ENCODE results near the gene PID1.

Gene PID1

GRCh38 chr2:229257985-229258384, 13.1 kb downstream of the PID1 start:
- DNase-seq = no peak

GRCh38 chr2:229256376-229256775, 14.7 kb downstream of the PID1 start:
- DNase-seq = no peak

DNA sequence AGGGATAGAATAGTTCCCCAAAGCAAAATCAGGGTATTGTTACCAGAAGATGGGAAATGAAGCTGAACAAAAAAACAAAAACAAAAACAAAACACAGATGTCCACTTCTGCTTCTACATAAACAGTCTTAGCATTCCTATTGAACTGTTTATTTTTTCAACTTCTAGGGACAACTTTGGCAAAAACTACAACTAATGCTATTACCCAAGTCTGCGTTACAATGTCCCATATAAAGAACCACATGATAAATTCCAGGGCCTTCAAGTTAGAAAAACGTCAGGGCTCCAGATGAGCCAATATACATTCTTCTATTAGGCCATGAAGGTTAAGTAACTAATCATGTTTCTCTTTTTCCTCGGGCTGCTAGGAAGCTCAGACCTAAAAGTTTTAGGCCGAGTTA, 16.9 kb downstream of the PID1 start:
- no peak for DNase-seq

DNA sequence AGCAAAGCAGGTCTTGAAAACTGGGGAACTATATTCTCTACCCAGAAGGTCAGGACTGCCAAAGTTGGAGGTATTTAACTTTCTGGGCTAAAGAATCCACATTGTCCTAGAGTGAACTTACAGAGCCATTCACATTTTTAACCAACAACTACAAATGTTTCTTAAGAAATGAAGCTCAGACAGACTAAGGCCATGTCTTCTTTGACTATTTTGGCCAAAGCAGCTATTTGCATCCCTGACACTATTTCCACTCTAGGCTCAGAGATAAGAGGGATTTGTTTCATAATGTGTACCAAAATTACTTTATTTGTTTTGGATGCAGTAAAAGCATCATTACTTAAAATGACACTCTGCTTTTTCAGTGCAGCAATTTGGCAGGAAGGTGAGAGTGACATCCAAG, 18.1 kb downstream of the PID1 start:
- no peak for DNase-seq

GRCh38 chr2:229252280-229252679, 18.8 kb downstream of the PID1 start:
- no peak for DNase-seq

- no peak for DNase-seq
These were observed 21.6 kb downstream of the PID1 start for GRCh38 chr2:229249536-229249935.

DNA sequence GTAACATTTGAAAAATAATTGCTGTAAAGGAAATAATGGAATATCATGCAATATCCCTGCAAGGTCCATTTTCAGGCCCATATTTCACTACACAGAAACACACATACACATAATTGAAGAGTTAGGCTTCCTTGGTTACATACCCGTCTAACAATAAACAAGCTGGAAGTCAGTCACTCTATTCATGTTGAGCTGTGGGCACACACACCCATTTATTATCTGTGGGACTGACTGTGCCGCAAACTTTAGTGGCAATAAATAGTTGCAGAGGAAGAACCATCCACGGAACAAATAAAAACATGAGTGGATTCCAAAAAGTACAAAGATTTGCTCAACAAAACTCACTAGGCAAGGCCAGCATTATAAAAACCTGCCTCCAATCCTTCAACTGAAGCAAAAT, 24.8 kb downstream of the PID1 start:
- no peak for DNase-seq

GRCh38 chr2:229244975-229245374, 26.1 kb downstream of the PID1 start:
- DNase-seq = no peak

DNA sequence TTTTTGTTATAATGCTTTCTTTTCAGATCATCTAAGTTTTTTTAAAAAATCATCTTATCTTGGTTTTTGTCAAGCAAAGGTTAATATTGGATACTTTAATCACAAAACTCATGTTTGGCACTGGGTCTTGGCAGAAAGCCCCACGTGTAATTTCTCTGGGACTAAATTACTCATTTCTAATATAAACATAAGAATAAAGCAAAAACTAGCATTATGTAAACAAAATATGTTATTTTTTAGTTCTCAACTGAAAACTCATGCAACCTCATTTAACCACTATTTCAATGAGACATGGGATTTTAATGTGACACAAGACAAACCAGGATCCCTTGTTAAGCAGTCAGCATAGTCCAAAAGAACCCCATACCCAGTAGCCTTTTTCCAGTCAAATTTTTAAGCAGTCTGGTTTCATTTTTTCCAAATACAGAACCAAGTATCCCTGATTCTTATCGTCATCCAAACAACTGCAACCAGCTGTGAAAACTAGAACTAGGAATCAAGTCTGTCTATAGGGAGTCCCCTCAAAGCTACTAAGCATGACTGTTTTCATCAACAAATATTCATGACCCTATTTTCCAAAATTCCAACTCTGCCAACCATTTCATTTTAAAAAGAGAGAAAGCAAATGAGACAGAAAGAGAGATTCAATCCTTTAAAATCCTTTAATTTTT, 27.1 kb downstream of the PID1 start:
- DNase-seq = no peak

DNA sequence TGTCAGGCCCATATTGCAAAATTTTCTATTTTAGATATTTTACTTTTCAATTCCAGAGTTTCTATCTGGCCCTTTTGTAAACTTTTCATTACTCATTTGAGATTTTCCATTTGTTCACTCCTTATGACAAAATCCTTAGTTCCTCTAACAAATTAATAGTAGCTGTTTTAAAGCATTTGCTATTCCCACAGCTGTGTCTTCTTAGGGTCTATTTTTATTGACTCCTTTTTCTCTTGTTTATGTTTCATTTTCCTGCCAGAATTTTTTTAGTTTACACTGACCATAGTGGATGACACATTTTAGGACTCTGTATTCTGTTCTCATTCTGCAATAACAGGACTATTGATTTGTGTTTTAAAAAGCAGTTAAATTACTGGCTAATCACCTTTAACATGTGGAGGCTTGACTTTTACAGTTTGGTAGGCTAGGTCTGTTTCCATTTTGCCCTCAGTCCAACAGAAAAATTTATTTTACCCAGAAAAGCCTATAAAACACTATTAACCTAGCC, 30.0 kb downstream of the PID1 start:
- DNase-seq = no peak

DNA sequence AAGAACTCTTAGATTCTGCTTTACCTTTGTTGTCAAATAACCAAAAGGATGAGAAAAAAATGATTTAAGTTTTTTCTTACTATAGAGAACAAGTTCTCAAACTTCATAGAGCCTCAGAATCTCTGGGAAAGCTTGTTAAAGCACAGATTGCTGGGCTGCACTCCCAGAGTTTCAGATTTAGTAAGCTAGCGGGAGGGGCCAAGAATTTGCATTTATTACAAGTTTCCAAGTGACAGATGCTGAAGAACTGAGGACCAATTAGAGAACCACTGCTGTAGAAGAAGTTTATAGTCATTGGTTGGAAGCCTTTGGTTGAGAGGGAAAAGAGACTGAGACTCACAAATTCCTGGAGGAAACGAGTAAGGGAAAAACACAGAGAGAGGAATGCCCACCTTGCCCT, 32.1 kb downstream of the PID1 start:
- no peak for DNase-seq

DNA sequence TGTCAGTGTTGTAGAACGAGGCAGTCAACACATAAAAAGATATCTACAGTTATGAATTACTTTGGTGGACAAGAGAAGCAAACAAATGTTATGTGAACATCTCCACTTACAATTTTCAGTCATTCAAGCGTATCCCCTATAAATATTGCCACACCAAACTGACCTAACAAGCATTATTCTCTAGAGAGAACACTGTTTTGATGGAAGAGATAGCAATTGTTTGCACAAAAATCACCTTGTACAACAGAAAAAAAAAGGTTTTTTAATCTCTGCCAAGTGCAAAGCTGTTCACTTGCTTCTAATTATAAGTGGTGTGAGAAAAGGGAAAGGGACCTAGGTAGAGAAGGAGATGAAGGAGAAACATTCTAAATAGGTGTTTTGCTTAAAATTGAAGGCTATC, 33.8 kb downstream of the PID1 start:
- DNase-seq = no peak

DNA sequence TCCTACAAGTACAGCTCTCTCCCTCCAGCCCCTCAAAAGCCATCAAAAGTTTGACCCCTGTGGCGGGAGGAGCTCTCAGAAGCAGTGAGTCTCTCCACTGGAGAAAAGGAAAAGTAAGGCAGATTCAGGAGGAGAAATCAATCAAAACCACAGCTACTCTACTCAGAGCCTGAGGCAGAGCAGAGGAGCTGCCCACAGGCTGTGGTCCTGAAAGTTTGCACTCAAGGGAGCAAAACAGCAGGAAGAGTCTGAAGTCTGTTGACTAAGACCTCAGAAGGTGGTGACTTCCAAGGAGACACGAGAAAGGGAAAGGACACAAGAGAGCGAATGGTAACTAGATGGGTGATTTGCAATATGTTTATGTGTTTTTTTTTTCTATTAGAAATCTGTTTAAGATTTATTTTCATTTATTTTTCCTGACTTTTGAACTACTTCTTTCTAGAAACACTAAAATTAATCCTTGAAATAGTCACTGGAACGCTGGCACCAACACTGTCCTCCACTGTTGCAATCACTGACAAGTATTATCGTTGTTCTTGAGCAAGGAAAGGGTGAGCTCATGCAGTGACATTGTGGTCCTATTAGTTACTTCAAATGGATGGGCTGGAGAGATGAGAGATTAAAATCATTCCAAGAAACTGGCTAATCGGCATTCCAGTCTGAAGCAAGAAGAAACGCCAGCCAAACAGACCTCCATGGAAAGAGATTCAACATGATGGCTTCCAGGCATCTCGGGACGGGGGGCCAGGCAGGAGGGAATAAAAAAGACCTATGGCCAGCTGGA, 35.8 kb downstream of the PID1 start:
- DNase-seq = no peak

- DNase-seq = no peak
These were observed 39.2 kb downstream of the PID1 start for GRCh38 chr2:229231885-229232284.

- DNase-seq = no peak
These were observed 39.7 kb downstream of the PID1 start for GRCh38 chr2:229231328-229231868.

DNA sequence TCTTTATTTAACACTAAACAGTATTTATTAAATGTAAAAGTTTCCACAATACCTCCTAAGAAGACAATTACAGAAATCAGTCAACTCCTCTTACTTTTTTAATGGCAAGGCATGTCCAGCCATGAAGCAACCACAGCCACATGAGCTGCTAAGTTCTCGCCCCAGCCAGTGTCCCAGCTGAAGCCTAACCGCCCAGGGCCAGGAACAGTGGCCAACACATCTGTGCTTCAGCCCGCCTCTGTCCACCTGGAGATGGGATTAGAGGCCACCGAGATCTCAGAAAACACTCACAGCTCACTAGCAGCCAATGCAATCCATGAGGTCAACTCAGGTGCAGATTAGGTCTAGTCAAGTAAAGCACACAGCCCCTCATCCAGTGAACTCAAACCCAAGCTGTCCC, 40.2 kb downstream of the PID1 start:
- no peak for DNase-seq

DNA sequence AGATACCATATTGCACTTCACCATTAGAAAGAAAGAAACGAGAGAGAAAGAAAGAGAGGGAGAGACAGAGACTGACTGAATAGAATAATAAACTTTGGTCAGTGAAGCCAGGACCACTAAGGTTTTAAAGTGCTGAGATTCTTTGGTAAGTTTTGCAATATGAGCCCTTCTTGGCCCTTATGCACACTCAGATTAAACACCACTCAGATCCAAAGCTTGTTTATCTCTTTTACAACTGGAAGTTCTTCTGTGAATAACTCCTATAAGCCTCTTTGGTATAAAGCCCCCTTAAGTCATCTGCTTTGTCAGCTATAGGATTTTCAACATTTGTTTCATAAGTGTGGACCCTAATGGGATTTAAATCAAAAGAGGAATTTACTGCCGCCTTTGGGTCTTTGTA, 40.8 kb downstream of the PID1 start:
- no peak for DNase-seq

GRCh38 chr2:229226382-229226781, 44.7 kb downstream of the PID1 start:
- no peak for DNase-seq

DNA sequence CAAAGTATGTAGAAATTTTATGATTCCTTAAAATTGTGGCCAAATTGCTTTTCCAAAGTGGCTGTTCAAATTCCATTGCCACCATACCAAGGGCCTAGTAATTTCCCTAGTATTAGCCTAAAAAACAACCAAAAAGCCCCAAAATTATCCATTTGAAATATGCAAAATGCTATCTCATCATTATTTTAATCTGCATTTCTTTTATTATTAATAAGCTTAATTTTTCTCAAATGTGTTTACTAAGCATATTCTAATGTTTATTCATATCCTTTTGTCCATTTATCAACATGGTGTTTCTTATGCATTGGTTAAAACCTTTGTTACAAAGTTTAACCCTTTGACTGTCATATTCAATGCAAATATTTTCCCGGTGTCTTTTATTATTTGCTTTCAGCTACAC, 48.0 kb downstream of the PID1 start:
- no peak for DNase-seq

GRCh38 chr2:229221641-229222040, 49.4 kb downstream of the PID1 start:
- no peak for DNase-seq

DNA sequence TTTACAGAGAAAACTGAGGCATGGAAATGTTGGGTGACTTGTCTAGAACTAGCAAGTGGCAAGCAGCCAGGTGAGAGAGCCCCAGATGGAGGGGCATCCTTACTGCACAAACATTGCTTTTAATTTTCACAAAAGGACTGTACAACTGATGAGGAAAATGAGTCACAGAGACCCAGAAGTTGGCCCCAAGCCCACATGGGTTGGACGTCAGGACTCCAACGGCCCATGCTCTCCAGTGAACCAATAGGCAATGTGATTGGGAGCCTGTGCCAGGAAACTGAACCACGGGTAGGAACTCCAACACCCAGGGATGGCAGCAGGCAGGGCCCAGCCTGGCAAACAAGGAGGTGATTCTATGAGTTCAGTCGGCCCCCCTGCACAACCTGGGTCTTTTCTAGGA, 50.8 kb downstream of the PID1 start:
- DNase-seq = no peak

DNA sequence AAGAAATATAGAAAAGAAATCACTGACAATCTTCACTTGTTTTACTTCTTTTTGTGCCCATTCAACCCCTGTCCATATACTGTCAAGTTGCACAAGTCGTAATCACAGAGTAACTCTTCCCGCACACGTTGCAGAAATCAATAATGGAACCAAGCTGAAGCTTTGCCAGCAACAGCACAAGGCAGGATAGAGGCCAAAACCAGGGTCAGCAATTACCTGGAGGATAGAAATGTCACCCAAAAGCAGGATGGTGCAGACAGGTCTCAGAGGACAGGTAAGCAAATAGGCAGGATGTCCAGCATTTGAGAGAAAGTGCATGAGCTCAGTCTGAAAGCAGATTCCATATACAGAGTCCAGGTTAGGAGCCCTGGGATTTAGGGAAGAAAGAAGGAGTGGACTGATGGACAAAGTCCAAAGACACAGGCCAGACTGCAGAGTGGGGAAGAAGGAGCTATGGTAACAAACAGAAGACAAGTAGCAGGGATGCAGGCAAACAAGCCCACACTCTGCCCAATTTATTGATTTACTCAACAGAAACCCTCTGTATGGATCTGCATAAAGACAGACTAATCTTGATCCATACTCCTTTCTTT, 52.7 kb downstream of the PID1 start:
- DNase-seq = no peak

GRCh38 chr2:229212241-229212640, 58.8 kb downstream of the PID1 start:
- DNase-seq = no peak

DNA sequence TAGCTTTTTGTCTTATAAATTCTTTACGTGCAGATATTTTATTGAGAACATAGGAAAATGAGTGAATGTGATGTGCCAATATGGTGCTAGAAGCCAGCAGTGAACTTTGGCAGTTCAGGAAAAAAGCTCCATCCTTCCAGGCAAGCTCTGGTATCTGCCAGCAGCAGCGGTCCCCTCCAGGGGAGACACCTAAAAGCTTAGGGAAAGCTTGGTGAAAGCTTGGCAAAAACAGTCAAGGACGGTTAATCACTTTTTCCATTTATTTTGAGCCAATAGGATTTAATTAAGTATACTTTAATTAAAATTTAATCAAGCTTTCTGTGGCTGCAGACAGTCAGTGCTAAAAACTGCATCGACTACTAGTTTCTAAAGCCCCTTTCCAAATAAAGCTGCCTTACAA, 60.4 kb downstream of the PID1 start:
- no peak for DNase-seq
